Measurements from ENCODE around the gene SRP72. TPM values are rescaled to one million over a fixed set of nuclear protein-coding genes. Genes with fewer than 3 reads are reported as not detected.
A peak's percentile ranks its signal among the peaks of the same experiment; 100 is the strongest.
"Not testable (repeated sequence)": the region's sequence is repeated elsewhere in the genome, so short reads cannot be mapped to it uniquely, and the experiment has no call there.

The SRP72 gene
- polyA plus RNA-seq, 3 donors from 2014 or later = 134 to 163 (median 160) TPM

DNA sequence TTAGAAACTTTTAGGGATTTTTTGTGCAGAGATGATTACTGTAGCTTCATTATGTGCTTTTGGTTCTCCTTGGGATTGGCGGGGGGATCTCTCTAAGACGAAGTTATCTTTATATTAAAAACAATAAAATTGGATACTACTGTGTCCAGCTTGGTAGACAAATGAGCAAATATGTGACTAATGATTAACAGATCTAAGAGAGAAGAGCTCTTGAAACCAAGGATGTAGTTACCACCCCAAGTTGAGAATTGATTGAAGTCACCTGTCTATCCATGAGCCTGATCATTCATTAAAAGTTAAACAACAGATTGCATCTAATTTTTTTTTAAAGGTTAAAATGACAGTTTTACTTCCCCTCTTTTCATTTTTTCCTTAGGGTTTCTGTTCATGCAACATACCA lies 22.7 kb upstream of the SRP72 start:
- Mint-ChIP-seq H3K9me3 (no peaks in the 10 kb centered on the region), H3K36me3 (peaks cover 10 to 20% (median 11%) of the 10 kb centered on the region in 3 donors), H3K27me3 (ENCODE audit: low read depth in 3 of 3) (no peaks in the 10 kb centered on the region), H3K27ac (no peak overlapping the region), H3K4me1 (no peaks in the 10 kb centered on the region), H3K4me3 (no peak overlapping the region)
- no peak for DNase-seq

DNA sequence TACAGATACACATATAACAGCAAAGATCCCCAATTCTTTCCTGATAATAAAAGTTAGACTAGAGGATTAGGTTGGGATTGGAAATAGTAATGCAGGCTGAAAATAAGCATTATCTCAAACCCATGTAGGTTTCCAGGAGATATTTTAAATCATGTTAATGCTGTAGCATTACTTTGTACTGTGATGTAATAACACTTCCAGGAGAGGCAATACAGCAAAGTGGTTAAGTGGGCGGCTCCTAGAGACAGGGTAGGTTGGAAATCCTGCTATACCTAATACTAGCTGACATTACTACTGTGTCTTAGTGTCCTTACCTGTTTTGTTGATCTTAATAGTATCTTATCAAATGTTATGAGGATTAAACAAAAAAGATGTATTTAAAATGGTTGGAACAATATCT lies 21.7 kb upstream of the SRP72 start:
- Mint-ChIP-seq H3K4me3 (no peak overlapping the region), H3K27me3 (ENCODE audit: low read depth in 3 of 3) (peaks cover 0 to 2% (median 0%) of the 10 kb centered on the region in 3 donors), H3K36me3 (peaks cover 11 to 23% (median 14%) of the 10 kb centered on the region in 3 donors), H3K4me1 (no peaks in the 10 kb centered on the region), H3K27ac (no peak overlapping the region), H3K9me3 (no peaks in the 10 kb centered on the region)
- DNase-seq = no peak

DNA sequence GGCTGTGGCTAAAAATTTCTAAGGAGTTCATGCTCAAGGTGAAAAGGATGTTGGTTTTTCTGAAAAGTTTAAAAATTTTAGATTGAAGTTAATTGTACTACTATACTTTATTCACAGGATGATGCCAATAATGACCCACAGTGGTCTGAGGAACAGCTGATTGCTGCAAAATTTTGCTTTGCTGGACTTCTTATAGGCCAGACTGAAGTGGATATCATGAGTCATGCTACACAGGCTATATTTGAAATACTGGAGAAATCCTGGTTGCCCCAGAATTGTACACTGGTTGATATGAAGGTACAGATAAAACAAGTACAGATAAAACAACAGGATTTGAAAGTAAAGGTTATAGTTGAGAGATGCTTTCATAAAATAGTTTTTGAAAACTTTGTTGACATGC lies 19.1 kb upstream of the SRP72 start:
- Mint-ChIP-seq H3K9me3 (no peaks in the 10 kb centered on the region), H3K4me1 (no peaks in the 10 kb centered on the region), H3K27me3 (ENCODE audit: low read depth in 3 of 3) (peaks cover 0 to 2% (median 0%) of the 10 kb centered on the region in 3 donors), H3K4me3 (no peak overlapping the region), H3K36me3 (peaks cover 11 to 25% (median 14%) of the 10 kb centered on the region in 3 donors), H3K27ac (no peak overlapping the region)
- DNase-seq = no peak

GRCh38 chr4:56449475-56449874 lies 17.9 kb upstream of the SRP72 start:
- not testable (repeated sequence) for H3K4me1 Mint-ChIP-seq; H3K27me3 Mint-ChIP-seq (ENCODE audit: low read depth in 3 of 3); H3K4me3 Mint-ChIP-seq; H3K9me3 Mint-ChIP-seq; DNase-seq; H3K27ac Mint-ChIP-seq
- peaks cover 14 to 27% (median 17%) of the 10 kb centered on the region in 3 donors for H3K36me3 Mint-ChIP-seq

GRCh38 chr4:56450342-56450741 lies 17.1 kb upstream of the SRP72 start:
- Mint-ChIP-seq H3K9me3 (no peaks in the 10 kb centered on the region), H3K4me1 (no peaks in the 10 kb centered on the region), H3K36me3 (peaks cover 14 to 27% (median 19%) of the 10 kb centered on the region in 3 donors), H3K27me3 (ENCODE audit: low read depth in 3 of 3) (peaks cover 0 to 2% (median 0%) of the 10 kb centered on the region in 3 donors), H3K4me3 (no peak overlapping the region), H3K27ac (no peak overlapping the region)
- DNase-seq = no peak

DNA sequence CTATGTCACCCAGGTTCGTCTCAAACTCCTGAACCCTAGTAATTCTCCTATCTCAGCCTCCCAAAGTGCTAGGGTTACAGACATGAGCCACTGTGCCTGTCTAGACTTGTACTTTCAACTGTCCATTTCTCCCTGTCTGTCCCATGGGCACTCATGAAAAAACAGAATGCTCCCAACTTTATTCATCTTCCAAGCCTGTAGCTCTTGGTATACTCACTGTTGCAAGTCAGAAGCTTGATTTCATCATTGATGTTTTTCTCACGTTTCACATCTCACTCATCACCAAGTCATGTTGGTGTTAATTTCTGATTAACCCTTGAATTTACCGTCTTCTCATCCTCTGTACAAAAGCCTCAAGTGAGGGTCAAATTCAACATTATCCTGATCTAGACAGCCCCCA lies 7.3 kb upstream of the SRP72 start:
- DNase-seq = no peak
- H3K4me1 Mint-ChIP-seq = peaks cover 6 to 18% of the 10 kb centered on the region in 2 donors
- no peak overlapping the region for H3K27ac Mint-ChIP-seq
- no peaks in the 10 kb centered on the region for H3K9me3 Mint-ChIP-seq
- peaks cover 0 to 15% (median 13%) of the 10 kb centered on the region in 3 donors for H3K36me3 Mint-ChIP-seq
- H3K27me3 Mint-ChIP-seq (ENCODE audit: low read depth in 3 of 3) = no peaks in the 10 kb centered on the region
- H3K4me3 Mint-ChIP-seq = no peak overlapping the region

DNA sequence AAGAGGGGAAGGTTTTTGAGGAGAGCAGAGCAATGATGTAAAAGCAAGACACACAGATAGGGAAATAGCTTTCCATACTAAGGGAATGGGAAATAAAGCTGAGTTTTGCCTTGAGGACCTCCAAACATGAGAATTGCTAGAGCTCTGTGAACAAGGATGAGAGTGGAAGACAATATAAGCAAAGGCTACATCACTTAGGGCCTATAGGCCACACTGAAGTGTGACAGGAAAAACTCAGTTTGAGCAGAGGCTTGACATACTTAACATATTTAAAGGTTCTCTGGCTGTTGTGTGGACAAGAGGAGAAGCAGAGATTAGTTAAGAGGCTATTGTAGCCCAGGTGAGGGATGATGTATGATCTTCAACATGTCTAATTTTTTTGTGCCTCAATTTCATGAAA lies 5.3 kb upstream of the SRP72 start:
- H3K36me3 Mint-ChIP-seq = peaks cover 0 to 16% (median 13%) of the 10 kb centered on the region in 3 donors
- no peaks in the 10 kb centered on the region for H3K9me3 Mint-ChIP-seq
- H3K4me3 Mint-ChIP-seq = no peak overlapping the region
- peaks cover 0 to under 1% (median 0%) of the 10 kb centered on the region in 3 donors for H3K27me3 Mint-ChIP-seq (ENCODE audit: low read depth in 3 of 3)
- H3K27ac Mint-ChIP-seq = peak overlapping the region in 2 of 6 donors; percentile 3 to 28
- H3K4me1 Mint-ChIP-seq = peaks cover 27 to 39% of the 10 kb centered on the region in 2 donors
- no peak for DNase-seq

GRCh38 chr4:56463711-56464110 lies 3.7 kb upstream of the SRP72 start:
- no peak overlapping the region for H3K4me3 Mint-ChIP-seq
- no peak for DNase-seq
- H3K36me3 Mint-ChIP-seq = peaks cover 0 to 19% (median 13%) of the 10 kb centered on the region in 3 donors
- H3K27me3 Mint-ChIP-seq (ENCODE audit: low read depth in 3 of 3) = peaks cover 0 to 4% (median 0%) of the 10 kb centered on the region in 3 donors
- no peak overlapping the region for H3K27ac Mint-ChIP-seq
- H3K4me1 Mint-ChIP-seq = peaks cover 40 to 53% of the 10 kb centered on the region in 2 donors
- H3K9me3 Mint-ChIP-seq = no peaks in the 10 kb centered on the region

DNA sequence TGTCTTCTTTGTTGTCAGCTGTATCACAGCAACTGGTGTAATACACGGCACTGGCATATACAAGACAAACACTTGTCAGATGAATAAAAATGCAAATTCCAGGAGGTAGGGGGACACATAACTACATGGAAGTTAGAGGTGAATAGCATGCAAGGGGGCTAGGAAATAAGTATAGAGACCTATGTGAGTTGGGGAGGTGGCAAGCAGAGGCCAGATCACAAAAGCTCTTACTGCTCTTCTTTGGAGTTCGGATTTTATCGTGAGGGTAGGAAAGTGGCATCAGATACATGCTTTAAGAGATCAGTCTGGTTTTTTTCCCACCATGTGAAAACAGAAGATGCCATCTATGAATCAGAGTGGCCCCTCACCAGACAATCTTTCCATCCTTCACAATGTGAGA lies 2.8 kb upstream of the SRP72 start:
- peak overlapping the region in 1 of 5 donors; percentile 0 for H3K4me3 Mint-ChIP-seq
- H3K27me3 Mint-ChIP-seq (ENCODE audit: low read depth in 3 of 3) = peaks cover 0 to 4% (median 0%) of the 10 kb centered on the region in 3 donors
- no peak overlapping the region for H3K27ac Mint-ChIP-seq
- peaks cover 0 to 19% (median 13%) of the 10 kb centered on the region in 3 donors for H3K36me3 Mint-ChIP-seq
- no peak for DNase-seq
- H3K4me1 Mint-ChIP-seq = peaks cover 48 to 62% of the 10 kb centered on the region in 2 donors
- no peaks in the 10 kb centered on the region for H3K9me3 Mint-ChIP-seq

DNA sequence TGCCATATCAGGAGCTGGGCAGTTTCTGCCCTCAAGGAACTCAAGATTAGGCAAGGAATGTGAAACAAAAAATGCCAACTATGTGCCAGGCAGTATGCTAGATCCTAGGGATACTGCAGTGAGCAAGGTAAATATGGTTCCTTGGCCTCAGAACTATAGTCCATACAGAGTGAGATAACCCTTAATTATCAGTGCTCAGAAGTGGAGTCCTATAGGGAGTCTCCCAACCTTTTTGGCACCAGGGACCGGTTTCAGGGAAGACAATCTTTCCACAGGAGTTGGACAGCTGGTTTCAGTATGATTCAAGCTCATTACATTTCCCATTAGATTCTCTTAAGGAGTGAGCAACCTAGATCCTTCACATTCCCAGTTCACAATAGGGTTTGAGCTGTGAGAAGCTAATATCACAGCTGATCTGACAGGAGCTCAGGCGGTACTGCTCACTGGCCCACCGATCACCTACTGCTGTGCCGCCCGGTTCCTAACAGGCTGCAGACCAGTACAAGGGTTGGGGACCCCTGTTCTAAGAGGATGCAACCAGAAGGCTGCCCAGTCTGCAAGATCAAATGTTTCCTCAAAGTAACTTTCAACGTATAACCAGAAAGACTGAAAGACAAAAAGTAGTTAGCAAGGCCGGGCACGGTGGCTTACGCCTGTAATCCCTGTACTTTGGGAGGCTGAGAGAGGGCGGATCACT lies 1.7 kb upstream of the SRP72 start:
- Mint-ChIP-seq H3K4me3 (peak overlapping the region; percentile 94 to 100 (median 98)), H3K4me1 (peaks cover 52 to 68% of the 10 kb centered on the region in 2 donors), H3K27ac (peak overlapping the region; percentile 91 to 99 (median 95)), H3K36me3 (peaks cover 0 to 13% (median 12%) of the 10 kb centered on the region in 3 donors), H3K27me3 (ENCODE audit: low read depth in 3 of 3) (peaks cover 0 to 4% (median 0%) of the 10 kb centered on the region in 3 donors), H3K9me3 (no peaks in the 10 kb centered on the region)
- no peak for DNase-seq

- H3K4me3 Mint-ChIP-seq = peak overlapping the region; percentile 94 to 100 (median 98)
- peaks cover 52 to 68% of the 10 kb centered on the region in 2 donors for H3K4me1 Mint-ChIP-seq
- peaks cover 0 to 13% (median 12%) of the 10 kb centered on the region in 3 donors for H3K36me3 Mint-ChIP-seq
- H3K9me3 Mint-ChIP-seq; H3K27me3 Mint-ChIP-seq (ENCODE audit: low read depth in 3 of 3); DNase-seq: not testable (repeated sequence)
- H3K27ac Mint-ChIP-seq = peak overlapping the region; percentile 91 to 99 (median 95)
Observed at GRCh38 chr4:56466296-56466761, 1.1 kb upstream of the SRP72 start.

GRCh38 chr4:56466910-56467283 lies 520 bp upstream of the SRP72 start:
- H3K36me3 Mint-ChIP-seq = peaks cover 4 to 17% (median 10%) of the 10 kb centered on the region in 3 donors
- DNase-seq = no peak

GRCh38 chr4:56468097-56468422 lies 643 bp downstream of the SRP72 start:
- Mint-ChIP-seq H3K9me3 (no peaks in the 10 kb centered on the region), H3K4me1 (peaks cover 51 to 66% of the 10 kb centered on the region in 2 donors), H3K27me3 (ENCODE audit: low read depth in 3 of 3) (peaks cover 0 to 4% (median 0%) of the 10 kb centered on the region in 3 donors), H3K4me3 (peak overlapping the region; percentile 94 to 100 (median 98)), H3K36me3 (peaks cover 6 to 15% (median 11%) of the 10 kb centered on the region in 3 donors), H3K27ac (peak overlapping the region; percentile 81 to 98 (median 92))
- peak in 2 of 3 donors; percentile 34 to 37 for DNase-seq

More at GRCh38 chr4:56466910-56467283, 520 bp upstream of the SRP72 start:
- H3K4me3 Mint-ChIP-seq = peak overlapping the region; percentile 94 to 100 (median 98)
- peaks cover 52 to 70% of the 10 kb centered on the region in 2 donors for H3K4me1 Mint-ChIP-seq
- no peaks in the 10 kb centered on the region for H3K9me3 Mint-ChIP-seq
- peaks cover 0 to 4% (median 0%) of the 10 kb centered on the region in 3 donors for H3K27me3 Mint-ChIP-seq (ENCODE audit: low read depth in 3 of 3)
- H3K27ac Mint-ChIP-seq = peak overlapping the region; percentile 91 to 99 (median 95)

- DNase-seq = no peak
- H3K9me3 Mint-ChIP-seq = no peaks in the 10 kb centered on the region
- peaks cover 46 to 61% of the 10 kb centered on the region in 2 donors for H3K4me1 Mint-ChIP-seq
- peaks cover 0 to 4% (median 0%) of the 10 kb centered on the region in 3 donors for H3K27me3 Mint-ChIP-seq (ENCODE audit: low read depth in 3 of 3)
- peaks cover 6 to 21% (median 18%) of the 10 kb centered on the region in 3 donors for H3K36me3 Mint-ChIP-seq
- peak overlapping the region; percentile 2 to 100 (median 31) for H3K4me3 Mint-ChIP-seq
- H3K27ac Mint-ChIP-seq = peak overlapping the region in 4 of 6 donors; percentile 12 to 33 (median 20)
Observed at GRCh38 chr4:56469489-56470210, 2.2 kb downstream of the SRP72 start.

Measured in immature natural killer cell (primary cell).